ENCODE measurements around the gene METTL14. TPM values are rescaled to one million over a fixed set of nuclear protein-coding genes. Genes with fewer than 3 reads are reported as not detected.
A peak's percentile ranks its signal among the peaks of the same experiment; 100 is the strongest.
"Not testable (repeated sequence)": the region's sequence is repeated elsewhere in the genome, so short reads cannot be mapped to it uniquely, and the experiment has no call there.

Gene METTL14
- 10 to 100 TPM; 42.9 to 46.8 TPM for total RNA-seq
- 36.7 TPM for polyA plus RNA-seq

- POLR2A ChIA-PET, result interaction anchor here (0.6 to 1.2 kb wide), 2 partner anchors 9 to 406 kb away, joined by 3 to 4 read pairs; no protein-coding TSS in a partner anchor
- Mint-ChIP-seq H3K27me3 (peaks cover 0 to 3% of the 10 kb centered on the region in 2 donors), H3K27ac (peak within 1 kb of the TSS; percentile 90 to 100 (median 98)), H3K36me3 (peaks cover 0 to 26% (median 5%) of the 10 kb centered on the region in 3 donors), H3K9me3 (no peaks in the 10 kb centered on the region), H3K4me3 (peak within 1 kb of the TSS; percentile 92 to 99 (median 97)), H3K4me1 (peaks cover 27 to 40% (median 36%) of the 10 kb centered on the region in 3 donors)
- CTCF ChIA-PET, result interaction anchor here (0.8 to 1.6 kb wide), 4 partner anchors 10 to 943 kb away, joined by 3 to 7 read pairs (median 4); partner anchors contain the start of gene PDE5A
- no peaks in the 10 kb centered on the region for H3K9me3 ChIP-seq (ENCODE audit: low read length)
- DNase-seq, result peak; percentile 80 to 90 (median 81)
- H3K27me3 ChIP-seq (ENCODE audit: insufficient read depth, low read length, poor library complexity, severe bottlenecking), result no peaks in the 10 kb centered on the region
- H3K36me3 ChIP-seq (ENCODE audit: insufficient read depth, low read length), result no peaks in the 10 kb centered on the region
- H3K4me3 ChIP-seq (ENCODE audit: low read length), result peak within 1 kb of the TSS; percentile 86
- H3K27ac ChIP-seq (ENCODE audit: low read depth, low read length), result peak within 1 kb of the TSS; percentile 87
- peaks cover 19% of the 10 kb centered on the region for H3K4me1 ChIP-seq (ENCODE audit: insufficient read depth, low read length)
These were observed at the start of gene METTL14 for GRCh38 chr4:118684873-118685811. TSS of gene METTL14 (plus strand) at chr4:118685392. CDS start at chr4:118685535, 143 bp downstream.

DNA sequence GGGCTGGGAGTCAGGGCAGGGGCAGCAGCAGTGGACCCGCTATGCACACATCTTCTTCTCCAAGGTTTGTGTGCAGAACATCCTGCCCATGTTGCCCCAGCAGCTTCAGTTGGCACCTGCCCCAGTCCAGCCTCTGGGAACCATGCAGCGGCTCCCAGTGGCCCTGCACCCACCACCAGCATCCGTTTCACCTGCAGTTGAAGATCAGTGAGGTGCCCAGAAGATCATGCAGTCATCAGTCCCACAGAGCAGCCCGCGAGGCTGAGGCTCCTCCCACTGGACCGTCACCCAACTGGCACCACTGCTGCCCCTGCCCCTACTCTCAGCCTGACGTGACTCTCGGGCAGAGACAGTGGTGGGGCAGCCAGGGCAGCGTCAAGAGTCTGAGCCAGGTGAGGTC, 49.1 kb upstream of the METTL14 start:
- H3K27me3 Mint-ChIP-seq; H3K27ac Mint-ChIP-seq; H3K4me1 ChIP-seq (ENCODE audit: insufficient read depth, low read length); H3K4me3 Mint-ChIP-seq; H3K4me1 Mint-ChIP-seq; H3K27ac ChIP-seq (ENCODE audit: low read depth, low read length); H3K9me3 Mint-ChIP-seq; H3K36me3 ChIP-seq (ENCODE audit: insufficient read depth, low read length); CTCF ChIA-PET; H3K27me3 ChIP-seq (ENCODE audit: insufficient read depth, low read length, poor library complexity, severe bottlenecking); H3K9me3 ChIP-seq (ENCODE audit: low read length); POLR2A ChIA-PET; H3K4me3 ChIP-seq (ENCODE audit: low read length); DNase-seq: not testable (repeated sequence)
- peaks cover 0 to 21% (median 10%) of the 10 kb centered on the region in 3 donors for H3K36me3 Mint-ChIP-seq

DNA sequence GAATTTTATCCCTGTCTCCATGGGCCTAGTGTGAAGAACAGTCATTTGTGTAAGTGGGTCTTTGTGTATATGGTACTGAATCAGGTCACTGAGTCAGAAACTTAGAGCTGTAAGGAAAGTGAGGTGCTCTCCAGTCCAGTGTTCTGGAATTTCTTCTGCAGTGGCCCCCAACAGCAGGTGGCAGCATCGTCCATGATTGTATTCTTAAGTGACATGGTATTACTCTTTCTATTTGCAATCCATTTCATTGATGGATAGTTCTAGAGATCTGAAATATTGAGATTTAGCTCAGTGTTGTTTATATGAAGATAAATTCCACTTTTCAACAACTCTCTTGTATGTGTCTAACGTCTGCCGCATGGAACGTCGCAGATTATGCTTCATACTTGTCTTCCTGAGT, 20.5 kb upstream of the METTL14 start:
- H3K27ac ChIP-seq (ENCODE audit: low read depth, low read length); H3K9me3 Mint-ChIP-seq; POLR2A ChIA-PET; H3K27me3 Mint-ChIP-seq; H3K36me3 Mint-ChIP-seq; H3K4me3 Mint-ChIP-seq; H3K4me1 Mint-ChIP-seq; H3K4me3 ChIP-seq (ENCODE audit: low read length); H3K27me3 ChIP-seq (ENCODE audit: insufficient read depth, low read length, poor library complexity, severe bottlenecking); CTCF ChIA-PET; DNase-seq; H3K36me3 ChIP-seq (ENCODE audit: insufficient read depth, low read length); H3K27ac Mint-ChIP-seq; H3K9me3 ChIP-seq (ENCODE audit: low read length); H3K4me1 ChIP-seq (ENCODE audit: insufficient read depth, low read length): not testable (repeated sequence)

DNA sequence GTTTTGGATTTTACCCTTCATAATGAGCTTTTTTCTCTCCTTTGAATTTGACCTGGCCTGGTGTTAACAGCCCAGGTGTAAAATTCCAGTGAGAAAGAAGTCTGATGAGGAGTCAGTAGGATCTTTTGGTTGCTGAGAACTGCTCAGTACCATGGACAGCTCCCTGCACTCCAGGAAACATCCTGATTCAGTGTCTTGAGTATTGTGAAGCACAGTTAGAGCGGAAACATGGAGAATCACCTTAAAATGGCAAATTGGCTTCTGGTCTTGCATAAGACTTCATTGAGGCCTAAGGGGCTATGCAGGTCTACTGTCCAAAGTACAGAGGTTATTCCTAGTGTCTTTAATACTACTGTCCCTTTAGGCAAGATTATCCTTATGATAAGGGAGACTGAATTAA, 16.0 kb upstream of the METTL14 start:
- DNase-seq, result peak; percentile 15 to 61 (median 25)
- H3K27me3 ChIP-seq (ENCODE audit: insufficient read depth, low read length, poor library complexity, severe bottlenecking); POLR2A ChIA-PET; H3K4me3 Mint-ChIP-seq; H3K9me3 Mint-ChIP-seq; H3K4me1 Mint-ChIP-seq; CTCF ChIA-PET; H3K27ac ChIP-seq (ENCODE audit: low read depth, low read length); H3K27me3 Mint-ChIP-seq; H3K4me1 ChIP-seq (ENCODE audit: insufficient read depth, low read length); H3K36me3 Mint-ChIP-seq; H3K9me3 ChIP-seq (ENCODE audit: low read length); H3K4me3 ChIP-seq (ENCODE audit: low read length); H3K27ac Mint-ChIP-seq; H3K36me3 ChIP-seq (ENCODE audit: insufficient read depth, low read length): not testable (repeated sequence)

DNA sequence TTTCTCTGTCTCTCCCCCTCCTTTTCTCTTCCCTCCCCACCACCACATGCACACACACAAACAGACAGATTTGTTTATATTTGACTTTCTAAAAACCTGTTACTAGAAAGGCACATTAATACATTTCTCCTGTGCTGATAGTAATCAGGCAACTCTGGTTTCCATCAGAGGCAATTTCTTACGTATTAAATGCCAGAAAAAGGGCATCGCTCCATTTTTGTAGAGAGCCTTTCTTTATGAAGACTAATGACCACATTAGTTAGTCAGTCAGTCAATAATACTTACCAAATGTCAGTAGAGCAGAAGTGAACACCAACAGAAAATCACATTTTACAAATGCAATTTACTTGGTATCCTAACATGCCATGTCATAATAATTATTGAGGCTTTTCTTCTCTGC, 14.2 kb upstream of the METTL14 start:
- H3K36me3 Mint-ChIP-seq; H3K9me3 ChIP-seq (ENCODE audit: low read length); H3K27ac ChIP-seq (ENCODE audit: low read depth, low read length); H3K4me3 Mint-ChIP-seq; H3K4me1 ChIP-seq (ENCODE audit: insufficient read depth, low read length); H3K9me3 Mint-ChIP-seq; H3K4me1 Mint-ChIP-seq; H3K27me3 ChIP-seq (ENCODE audit: insufficient read depth, low read length, poor library complexity, severe bottlenecking); DNase-seq; H3K27me3 Mint-ChIP-seq; POLR2A ChIA-PET; H3K4me3 ChIP-seq (ENCODE audit: low read length); H3K36me3 ChIP-seq (ENCODE audit: insufficient read depth, low read length); CTCF ChIA-PET: not testable (repeated sequence)
- peak overlapping the region in 1 of 8 donors; percentile 2 for H3K27ac Mint-ChIP-seq

DNA sequence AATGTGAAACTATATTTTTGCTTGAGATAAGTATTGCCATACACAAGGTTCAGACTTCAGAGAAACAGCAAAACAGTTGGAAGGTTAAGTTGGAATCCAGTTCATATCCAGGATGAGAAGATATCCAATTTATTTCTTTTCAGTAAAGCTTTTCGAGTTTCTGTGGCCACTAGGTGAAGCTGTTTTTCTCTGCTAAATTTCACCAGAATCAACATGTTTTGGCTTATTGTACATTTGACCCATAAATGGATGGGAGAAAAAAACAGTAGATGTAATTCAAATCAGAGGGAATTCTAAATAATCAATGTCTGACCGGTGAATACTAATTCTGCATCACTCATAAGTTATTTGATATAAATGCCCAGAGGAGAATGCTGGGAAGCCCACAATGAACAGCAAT, 9.1 kb upstream of the METTL14 start:
- CTCF ChIA-PET, result no interaction called here
- DNase-seq, result no peak
- H3K4me1 Mint-ChIP-seq, result no peaks in the 10 kb centered on the region
- H3K4me3 ChIP-seq (ENCODE audit: low read length), result no peak overlapping the region
- H3K4me1 ChIP-seq (ENCODE audit: insufficient read depth, low read length), result no peaks in the 10 kb centered on the region
- no peak overlapping the region for H3K27ac Mint-ChIP-seq
- POLR2A ChIA-PET, result interaction anchor here (0.6 kb wide), 1 partner anchor 9 kb away, joined by 3 read pairs; the partner anchor contains the start of gene METTL14
- H3K27me3 ChIP-seq (ENCODE audit: insufficient read depth, low read length, poor library complexity, severe bottlenecking), result no peaks in the 10 kb centered on the region
- no peaks in the 10 kb centered on the region for H3K27me3 Mint-ChIP-seq
- H3K27ac ChIP-seq (ENCODE audit: low read depth, low read length), result no peak overlapping the region
- peaks cover 0 to 4% (median 0%) of the 10 kb centered on the region in 3 donors for H3K36me3 Mint-ChIP-seq
- H3K9me3 ChIP-seq (ENCODE audit: low read length), result no peaks in the 10 kb centered on the region
- no peaks in the 10 kb centered on the region for H3K36me3 ChIP-seq (ENCODE audit: insufficient read depth, low read length)
- H3K9me3 Mint-ChIP-seq, result no peaks in the 10 kb centered on the region
- no peak overlapping the region for H3K4me3 Mint-ChIP-seq

- Mint-ChIP-seq H3K9me3 (no peaks in the 10 kb centered on the region), H3K4me1 (peaks cover 8 to 21% (median 15%) of the 10 kb centered on the region in 3 donors), H3K27me3 (peaks cover 0 to 3% of the 10 kb centered on the region in 2 donors), H3K27ac (no peak overlapping the region), H3K4me3 (peak overlapping the region in 1 of 7 donors; percentile 9), H3K36me3 (peaks cover 0 to 9% (median 3%) of the 10 kb centered on the region in 3 donors)
- no peaks in the 10 kb centered on the region for H3K9me3 ChIP-seq (ENCODE audit: low read length)
- peaks cover under 1% of the 10 kb centered on the region for H3K4me1 ChIP-seq (ENCODE audit: insufficient read depth, low read length)
- ChIA-PET POLR2A (no interaction called here), CTCF (no interaction called here)
- H3K4me3 ChIP-seq (ENCODE audit: low read length), result no peak overlapping the region
- no peak overlapping the region for H3K27ac ChIP-seq (ENCODE audit: low read depth, low read length)
- H3K36me3 ChIP-seq (ENCODE audit: insufficient read depth, low read length), result no peaks in the 10 kb centered on the region
- DNase-seq, result no peak
- no peaks in the 10 kb centered on the region for H3K27me3 ChIP-seq (ENCODE audit: insufficient read depth, low read length, poor library complexity, severe bottlenecking)
These were observed 4.4 kb upstream of the METTL14 start for GRCh38 chr4:118680808-118681207.

GRCh38 chr4:118682928-118683327, 2.3 kb upstream of the METTL14 start:
- Histone ChIP-seq H3K27me3 (ENCODE audit: insufficient read depth, low read length, poor library complexity, severe bottlenecking) (no peaks in the 10 kb centered on the region), H3K36me3 (ENCODE audit: insufficient read depth, low read length) (no peaks in the 10 kb centered on the region), H3K9me3 (ENCODE audit: low read length) (no peaks in the 10 kb centered on the region), H3K4me3 (ENCODE audit: low read length) (no peak overlapping the region), H3K27ac (ENCODE audit: low read depth, low read length) (no peak overlapping the region), H3K4me1 (ENCODE audit: insufficient read depth, low read length) (peaks cover 19% of the 10 kb centered on the region)
- ChIA-PET POLR2A (no interaction called here), CTCF (no interaction called here)
- Mint-ChIP-seq H3K27ac (peak overlapping the region in 3 of 8 donors; percentile 15 to 40 (median 26)), H3K9me3 (no peaks in the 10 kb centered on the region), H3K4me3 (peak overlapping the region in 3 of 7 donors; percentile 2 to 80 (median 42)), H3K27me3 (peaks cover 0 to 3% of the 10 kb centered on the region in 2 donors), H3K4me1 (peaks cover 25 to 40% (median 36%) of the 10 kb centered on the region in 3 donors), H3K36me3 (peaks cover 0 to 17% (median 3%) of the 10 kb centered on the region in 3 donors)
- DNase-seq, result no peak
